Type B pancreatic cell (in vitro differentiated cells): Measurements from ENCODE around the gene HAGH. TPM values are rescaled to one million over a fixed set of nuclear protein-coding genes. Genes with fewer than 3 reads are reported as not detected.

ENCODE experiments used
- DNase-seq: peaks from one replicate; pipeline ENCODE4 v3.0.0; 2021; ENCODE audit warnings: mixed read lengths; ENCODE audit not compliant: unreplicated experiment; ENCODE audit errors: extremely low spot score
- H3K27ac Mint-ChIP-seq: 2 replicates; pipeline ENCODE4 v1.8.0; 2021; ENCODE audit warnings: mild to moderate bottlenecking, mixed read lengths
- H3K27me3 Mint-ChIP-seq: 2 replicates; pipeline ENCODE4 v1.8.0; 2021; ENCODE audit warnings: mixed read lengths
- H3K36me3 Mint-ChIP-seq: 2 replicates; pipeline ENCODE4 v1.8.0; 2021; ENCODE audit warnings: mixed read lengths
- H3K4me1 Mint-ChIP-seq: one replicate; pipeline ENCODE4 v1.8.0; 2021; ENCODE audit warnings: mixed read lengths; ENCODE audit not compliant: unreplicated experiment
- H3K4me3 Mint-ChIP-seq: 2 replicates; pipeline ENCODE4 v1.8.0; 2021; ENCODE audit warnings: mild to moderate bottlenecking, mixed read lengths
- H3K9me3 Mint-ChIP-seq: 2 replicates; pipeline ENCODE4 v1.8.0; 2021; ENCODE audit warnings: mixed read lengths
- CTCF ChIP-seq: fragments of 200-600 bp; sonication (generic); conservative IDR thresholded peaks from 2 replicates; pipeline ENCODE4 v1.5.0; 2021; ENCODE audit warnings: antibody characterized with exemption, mild to moderate bottlenecking
- total RNA-seq: library from RNA; stranded (reverse); gene quantifications from 2 replicates; pipeline ENCODE4 v1.2.1, GENCODE V29; 2021; ENCODE audit warnings: low replicate concordance

Gene HAGH
- total RNA-seq, 1 donor from 2014 or later: 36.7 TPM

GRCh38 chr16:1774448-1774780 is 52.2 kb downstream of the HAGH start:
- H3K4me3 Mint-ChIP-seq: no peak overlapping the region
- peaks cover 4% of the 10 kb centered on the region for H3K36me3 Mint-ChIP-seq
- no peak overlapping the region for H3K27ac Mint-ChIP-seq
- DNase-seq: no peak
- no peaks in the 10 kb centered on the region for H3K27me3 Mint-ChIP-seq
- H3K4me1 Mint-ChIP-seq: no peaks in the 10 kb centered on the region
- TF ChIP-seq CTCF: no peak
- H3K9me3 Mint-ChIP-seq: no peaks in the 10 kb centered on the region

GRCh38 chr16:1773703-1774447 is 52.8 kb downstream of the HAGH start:
- Mint-ChIP-seq H3K27ac (no peak overlapping the region), H3K36me3 (peaks cover 4% of the 10 kb centered on the region), H3K9me3 (no peaks in the 10 kb centered on the region), H3K27me3 (no peaks in the 10 kb centered on the region), H3K4me1 (no peaks in the 10 kb centered on the region), H3K4me3 (peak overlapping the region; percentile 85)
- no peak for TF ChIP-seq CTCF
- DNase-seq: no peak

DNA sequence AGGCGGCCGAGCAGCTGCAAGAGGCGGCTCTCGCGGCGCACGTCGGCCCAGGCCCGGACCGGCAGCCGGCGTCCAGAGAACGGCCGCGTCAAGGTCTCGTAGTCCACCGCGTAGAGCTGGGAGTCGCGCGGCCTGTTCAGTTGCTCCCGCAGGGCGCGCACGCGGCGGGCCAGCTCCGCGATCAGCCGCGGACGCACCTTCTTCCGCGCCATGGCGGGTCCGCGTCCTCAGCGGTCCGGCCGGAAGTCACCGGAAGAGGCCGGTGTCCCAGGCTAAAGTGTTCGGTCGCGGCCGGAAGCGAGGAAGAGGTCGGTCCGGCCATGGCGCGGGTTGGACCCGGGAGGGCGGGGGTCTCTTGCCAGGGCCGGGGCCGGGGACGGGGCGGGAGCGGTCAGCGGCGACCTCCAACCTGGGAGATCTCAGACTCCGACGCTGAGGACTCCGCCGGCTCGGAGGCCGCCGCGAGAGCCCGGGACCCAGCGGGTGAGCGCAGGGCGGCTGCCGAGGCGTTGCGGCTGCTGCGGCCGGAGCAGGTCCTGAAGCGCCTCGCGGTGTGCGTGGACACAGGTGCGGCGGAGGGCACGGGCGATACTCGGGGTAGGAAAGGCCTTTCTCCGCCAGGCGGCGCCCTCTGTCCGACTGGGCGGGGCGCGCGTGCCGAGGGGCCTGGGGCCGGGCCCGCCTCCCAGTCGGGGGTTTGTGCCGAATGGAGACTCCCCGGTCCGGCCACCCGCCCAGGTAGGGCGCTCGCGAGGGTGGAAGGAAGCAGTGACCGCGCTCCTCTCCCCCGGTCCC is 53.5 kb downstream of the HAGH start, which contains the start of gene MRPS34:
TSS of gene MRPS34 (minus strand) at position 227 of the 795 bp plus-strand sequence. CDS start at position 212, 15 bp downstream.
- Mint-ChIP-seq H3K36me3 (peaks cover 4% of the 10 kb centered on the region), H3K27ac (peak within 1 kb of the TSS; percentile 95), H3K4me1 (no peaks in the 10 kb centered on the region), H3K27me3 (no peaks in the 10 kb centered on the region), H3K9me3 (no peaks in the 10 kb centered on the region), H3K4me3 (peak within 1 kb of the TSS; percentile 99)
- peak; percentile 98 for TF ChIP-seq CTCF
- peak; percentile 91 for DNase-seq

- no peak for DNase-seq
- H3K36me3 Mint-ChIP-seq: peaks cover 4% of the 10 kb centered on the region
- peak within 1 kb of the TSS; percentile 99 for H3K4me3 Mint-ChIP-seq
- H3K27ac Mint-ChIP-seq: peak within 1 kb of the TSS; percentile 95
- H3K27me3 Mint-ChIP-seq: no peaks in the 10 kb centered on the region
- TF ChIP-seq CTCF: no peak
- H3K9me3 Mint-ChIP-seq: no peaks in the 10 kb centered on the region
- no peaks in the 10 kb centered on the region for H3K4me1 Mint-ChIP-seq
Observed at GRCh38 chr16:1772362-1772907, 54.2 kb downstream of the HAGH start, which contains the start of gene EME2. TSS of gene EME2 (plus strand) at chr16:1772810. CDS start at chr16:1773228, 418 bp downstream.

DNA sequence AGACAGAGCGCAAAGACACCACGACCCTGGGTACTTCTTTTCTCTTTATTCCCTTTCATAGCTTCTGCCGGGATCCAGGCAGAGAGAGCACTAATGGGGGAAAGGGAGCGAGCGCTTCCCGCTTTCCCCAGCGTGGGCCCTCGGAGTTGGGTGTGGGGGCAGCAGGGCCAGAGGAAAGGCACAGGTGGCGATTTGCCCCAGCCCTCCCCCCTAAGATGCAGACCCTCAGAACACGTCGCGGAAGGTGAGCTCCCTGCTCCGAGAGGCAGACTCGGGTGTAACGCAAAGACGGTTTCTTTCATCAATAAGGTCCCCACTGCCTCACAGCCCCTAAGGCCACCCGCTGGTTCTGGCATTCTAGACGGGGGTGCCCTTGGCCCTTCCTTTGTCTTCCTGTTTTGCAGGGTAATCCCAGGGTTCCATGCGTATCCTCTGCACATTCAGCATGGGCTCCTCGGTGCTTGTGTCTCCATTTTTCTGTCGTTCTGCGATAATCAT is 54.7 kb downstream of the HAGH start:
- no peak for DNase-seq
- Mint-ChIP-seq H3K27me3 (no peaks in the 10 kb centered on the region), H3K9me3 (no peaks in the 10 kb centered on the region), H3K4me3 (peak overlapping the region; percentile 99), H3K4me1 (no peaks in the 10 kb centered on the region), H3K27ac (peak overlapping the region; percentile 95), H3K36me3 (peaks cover 4% of the 10 kb centered on the region)
- no peak for TF ChIP-seq CTCF
